VCaP (cell line): ENCODE data around the gene BTBD6.

Experiments
- H3K27ac ChIP-seq: fragments of 450-650 bp; 2 replicates; pipeline ENCODE4 v1.5.1; 2017
- TF ChIP-seq, protein P1 (sequence below): fragments of 450-650 bp; conservative IDR thresholded peaks from 2 replicates; pipeline ENCODE4 v1.5.1; 2017; ENCODE audit warnings: mild to moderate bottlenecking, moderate library complexity

Gene BTBD6

DNA sequence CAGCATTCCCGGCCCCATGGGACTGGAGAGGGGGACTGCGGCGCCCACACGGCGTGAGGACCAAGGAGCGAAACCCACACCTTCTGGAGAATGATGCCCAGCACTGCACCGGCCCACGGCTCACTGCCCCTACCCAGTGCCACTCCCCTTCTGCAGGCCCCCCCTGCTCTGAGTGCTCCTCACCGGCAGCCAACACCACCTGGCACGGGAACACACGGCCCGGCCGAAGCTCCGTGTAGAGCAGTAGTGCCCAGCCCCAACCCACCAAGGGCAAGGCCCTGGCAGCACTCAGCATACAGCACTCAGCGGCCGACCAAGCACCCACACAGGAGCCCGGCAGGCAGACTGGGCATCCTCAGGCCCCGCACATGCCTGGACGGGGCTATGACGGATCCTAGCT lies 13.4 kb downstream of the BTBD6 start:
- H3K27ac ChIP-seq = no peak overlapping the region
- TF ChIP-seq, protein P1, sequence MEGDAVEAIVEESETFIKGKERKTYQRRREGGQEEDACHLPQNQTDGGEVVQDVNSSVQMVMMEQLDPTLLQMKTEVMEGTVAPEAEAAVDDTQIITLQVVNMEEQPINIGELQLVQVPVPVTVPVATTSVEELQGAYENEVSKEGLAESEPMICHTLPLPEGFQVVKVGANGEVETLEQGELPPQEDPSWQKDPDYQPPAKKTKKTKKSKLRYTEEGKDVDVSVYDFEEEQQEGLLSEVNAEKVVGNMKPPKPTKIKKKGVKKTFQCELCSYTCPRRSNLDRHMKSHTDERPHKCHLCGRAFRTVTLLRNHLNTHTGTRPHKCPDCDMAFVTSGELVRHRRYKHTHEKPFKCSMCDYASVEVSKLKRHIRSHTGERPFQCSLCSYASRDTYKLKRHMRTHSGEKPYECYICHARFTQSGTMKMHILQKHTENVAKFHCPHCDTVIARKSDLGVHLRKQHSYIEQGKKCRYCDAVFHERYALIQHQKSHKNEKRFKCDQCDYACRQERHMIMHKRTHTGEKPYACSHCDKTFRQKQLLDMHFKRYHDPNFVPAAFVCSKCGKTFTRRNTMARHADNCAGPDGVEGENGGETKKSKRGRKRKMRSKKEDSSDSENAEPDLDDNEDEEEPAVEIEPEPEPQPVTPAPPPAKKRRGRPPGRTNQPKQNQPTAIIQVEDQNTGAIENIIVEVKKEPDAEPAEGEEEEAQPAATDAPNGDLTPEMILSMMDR = no peak

DNA sequence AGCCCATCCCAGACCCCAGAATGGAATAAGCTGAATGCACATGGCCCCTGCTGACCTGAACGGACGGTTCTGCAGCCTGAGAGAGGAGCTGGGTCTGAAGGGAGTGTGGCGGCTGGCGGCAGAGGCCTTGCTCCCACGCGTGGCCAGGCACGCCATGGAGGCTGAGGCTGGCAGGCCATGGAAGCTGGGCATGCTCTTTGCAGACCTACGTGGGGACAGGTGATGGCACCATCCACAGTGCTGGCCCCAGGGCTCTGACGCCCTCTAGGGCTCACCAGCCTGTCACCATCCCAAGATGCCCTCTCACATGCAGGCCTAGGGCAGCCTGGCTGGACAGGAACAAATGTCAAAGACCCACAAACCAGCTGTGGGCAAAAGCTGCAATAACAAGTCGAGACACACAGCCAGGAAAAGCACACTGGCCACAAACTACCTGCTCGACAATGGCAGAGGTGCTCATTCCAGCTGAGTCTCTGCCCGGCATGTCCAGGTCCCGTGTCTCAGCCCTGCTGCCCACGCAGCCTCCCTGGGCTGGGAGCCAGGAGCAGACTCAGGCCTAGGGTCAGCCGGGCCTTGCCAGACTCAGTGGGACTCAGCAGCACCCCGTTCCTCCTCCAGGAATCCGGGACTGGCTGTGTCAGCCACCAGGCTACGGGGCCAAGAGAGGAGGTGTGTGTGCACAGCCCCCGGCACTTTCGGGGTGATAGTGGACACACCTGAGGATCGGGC lies 19.7 kb downstream of the BTBD6 start:
- no peak overlapping the region for H3K27ac ChIP-seq
- TF ChIP-seq, protein P1 = peak; percentile 36

DNA sequence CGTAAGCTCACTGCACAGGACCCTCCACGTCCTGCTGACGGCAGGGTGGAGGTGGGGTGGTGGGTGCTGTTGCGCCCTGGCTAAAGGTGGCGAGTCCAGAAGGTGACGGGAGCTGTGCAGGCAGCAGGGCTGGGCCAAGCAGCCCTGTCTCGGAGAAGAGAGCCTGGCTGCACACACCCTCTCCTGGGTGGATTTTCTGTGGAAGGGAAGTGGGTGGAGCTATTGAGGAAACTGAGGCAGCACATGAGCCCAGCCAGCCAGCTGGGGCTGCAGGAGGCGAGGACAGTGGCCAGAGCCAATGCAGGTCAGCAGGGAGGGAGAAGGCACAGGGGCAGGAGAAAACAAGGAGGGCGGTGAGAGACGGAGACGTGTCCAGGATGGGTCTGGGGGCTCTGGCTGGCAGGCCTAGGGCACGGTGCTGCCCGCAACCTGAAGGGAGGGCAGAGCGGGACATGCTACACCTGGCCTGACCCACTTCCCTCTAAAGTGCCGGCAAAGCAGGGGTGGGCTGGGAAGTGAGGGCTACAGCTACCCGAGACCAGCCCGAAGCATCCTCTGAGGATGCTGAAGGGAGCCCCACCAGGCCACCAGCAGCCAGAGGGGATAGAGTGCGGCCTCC lies 20.5 kb downstream of the BTBD6 start:
- no peak overlapping the region for H3K27ac ChIP-seq
- TF ChIP-seq, protein P1 = no peak

DNA sequence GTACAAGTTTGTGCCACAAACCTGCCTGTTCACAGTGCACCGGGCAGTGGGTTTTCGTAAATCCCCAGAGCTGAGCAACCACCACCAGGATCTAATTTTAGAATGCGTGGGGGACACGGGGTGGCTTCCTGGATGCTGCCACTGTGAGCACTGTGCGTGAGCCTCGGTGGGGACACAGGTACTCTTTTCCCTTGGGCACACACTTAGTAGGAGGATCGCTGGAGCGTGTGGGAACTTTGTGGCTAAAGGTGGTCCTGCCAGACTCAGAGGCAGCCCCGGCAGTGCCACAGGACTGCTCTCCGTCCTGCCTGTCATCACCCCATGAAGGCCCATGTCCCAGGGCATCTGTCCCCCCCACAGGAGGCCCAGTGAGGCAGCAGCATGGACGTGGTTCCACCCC lies 21.1 kb downstream of the BTBD6 start:
- no peak overlapping the region for H3K27ac ChIP-seq
- TF ChIP-seq, protein P1 = no peak

DNA sequence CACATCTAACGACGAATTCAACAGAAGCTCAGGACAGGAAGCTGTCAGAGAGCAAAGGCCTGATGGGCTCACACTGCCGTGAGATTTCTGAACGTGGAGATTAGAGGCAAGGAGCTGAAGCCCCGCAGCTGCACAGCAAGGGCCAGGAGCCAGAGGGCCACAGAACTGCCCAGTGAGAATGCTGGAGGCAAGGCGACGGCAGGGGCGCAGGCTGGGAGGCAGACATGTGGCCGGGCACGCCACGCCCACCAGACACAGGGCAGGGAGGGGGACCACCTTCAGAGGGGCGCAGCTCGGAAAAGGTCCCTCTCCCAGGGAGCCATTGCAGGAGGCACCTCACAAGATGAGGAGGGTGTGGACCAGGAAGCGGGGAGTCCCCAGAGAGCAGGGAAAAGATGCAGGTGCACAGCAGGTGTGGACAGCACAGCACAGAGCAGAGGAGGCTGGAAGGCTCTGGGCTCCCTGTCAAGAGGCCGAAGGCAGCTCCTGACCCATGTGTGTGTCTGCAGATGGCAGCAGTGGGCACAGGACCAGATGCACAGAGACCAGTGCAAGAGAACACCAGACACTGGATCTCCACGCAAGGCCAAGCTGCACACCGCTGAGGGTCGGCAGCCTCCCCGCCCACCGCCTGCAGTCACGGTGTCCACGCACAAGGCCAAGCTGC lies 23.0 kb downstream of the BTBD6 start:
- TF ChIP-seq, protein P1 = no peak
- H3K27ac ChIP-seq = no peak overlapping the region

DNA sequence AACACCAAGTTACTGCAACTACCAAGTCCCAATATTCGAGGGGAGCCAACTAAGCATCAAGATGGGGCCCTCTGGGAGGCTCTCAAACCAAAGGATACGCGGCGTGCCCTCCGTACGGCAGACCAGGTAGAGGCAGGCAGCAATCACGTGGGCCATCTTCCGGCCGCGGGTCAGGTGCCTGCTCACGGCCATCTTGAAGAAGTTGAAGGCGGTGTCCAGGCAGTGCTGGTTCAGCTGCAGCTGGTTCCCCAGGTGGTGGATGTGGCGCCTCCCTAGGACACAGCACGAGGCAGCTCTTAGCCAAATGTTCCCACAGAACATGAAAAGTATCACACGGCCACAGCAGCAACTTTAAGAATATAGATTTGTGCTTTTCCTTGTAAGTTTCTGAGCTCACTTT lies 24.3 kb downstream of the BTBD6 start:
- H3K27ac ChIP-seq = peak overlapping the region; percentile 42
- TF ChIP-seq, protein P1 = no peak

DNA sequence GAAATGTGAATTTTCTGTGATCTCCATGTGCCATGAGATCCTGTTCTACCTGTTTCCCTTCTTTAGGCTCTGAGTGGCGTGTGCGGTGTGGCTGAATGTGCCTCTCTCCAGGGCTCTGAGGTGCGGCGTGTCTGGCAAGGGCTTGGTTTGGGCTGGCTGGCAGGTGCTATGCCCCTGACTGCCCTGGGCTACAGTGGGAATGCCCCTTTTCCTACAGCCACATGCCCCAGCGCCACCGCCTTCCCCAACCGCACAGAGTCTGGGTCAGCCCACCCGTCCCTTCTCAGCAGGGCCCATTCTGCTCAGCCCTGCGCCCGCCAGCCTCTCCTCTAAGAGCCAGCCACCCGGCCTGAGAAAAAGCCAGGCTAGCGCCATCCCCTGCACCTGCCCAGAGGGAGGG lies 24.7 kb downstream of the BTBD6 start:
- TF ChIP-seq, protein P1 = no peak
- H3K27ac ChIP-seq = peak overlapping the region; percentile 42
